ENCODE data around the gene ERICH6B. TPM values are rescaled to one million over a fixed set of nuclear protein-coding genes. Genes with fewer than 3 reads are reported as not detected.

ERICH6B gene
- total and polyA plus RNA-seq, 12 donors, result not detected

GRCh38 chr13:45542391-45542790 is 73.1 kb downstream of the ERICH6B start:
- TF ChIP-seq, protein P1, sequence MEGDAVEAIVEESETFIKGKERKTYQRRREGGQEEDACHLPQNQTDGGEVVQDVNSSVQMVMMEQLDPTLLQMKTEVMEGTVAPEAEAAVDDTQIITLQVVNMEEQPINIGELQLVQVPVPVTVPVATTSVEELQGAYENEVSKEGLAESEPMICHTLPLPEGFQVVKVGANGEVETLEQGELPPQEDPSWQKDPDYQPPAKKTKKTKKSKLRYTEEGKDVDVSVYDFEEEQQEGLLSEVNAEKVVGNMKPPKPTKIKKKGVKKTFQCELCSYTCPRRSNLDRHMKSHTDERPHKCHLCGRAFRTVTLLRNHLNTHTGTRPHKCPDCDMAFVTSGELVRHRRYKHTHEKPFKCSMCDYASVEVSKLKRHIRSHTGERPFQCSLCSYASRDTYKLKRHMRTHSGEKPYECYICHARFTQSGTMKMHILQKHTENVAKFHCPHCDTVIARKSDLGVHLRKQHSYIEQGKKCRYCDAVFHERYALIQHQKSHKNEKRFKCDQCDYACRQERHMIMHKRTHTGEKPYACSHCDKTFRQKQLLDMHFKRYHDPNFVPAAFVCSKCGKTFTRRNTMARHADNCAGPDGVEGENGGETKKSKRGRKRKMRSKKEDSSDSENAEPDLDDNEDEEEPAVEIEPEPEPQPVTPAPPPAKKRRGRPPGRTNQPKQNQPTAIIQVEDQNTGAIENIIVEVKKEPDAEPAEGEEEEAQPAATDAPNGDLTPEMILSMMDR (IDR thresholded peaks at IDR 0.05), result no peak
- no peak overlapping the region for H3K27ac ChIP-seq
- H3K36me3 ChIP-seq, result peaks cover 0 to 3% (median 0%) of the 10 kb centered on the region in 9 donors
- intact Hi-C loops (cut with DNase I), result no loop called here
- H3K4me3 ChIP-seq, result no peak overlapping the region
- ATAC-seq (no peak), DNase-seq (no peak)
- H3K27me3 ChIP-seq, result no peaks in the 10 kb centered on the region
- 84 to 85% methylated on average over 8 of the region's 8 CpGs for WGBS, 2 donors
- H3K4me1 ChIP-seq, result no peaks in the 10 kb centered on the region
- no peaks in the 10 kb centered on the region for H3K9me3 ChIP-seq

DNA sequence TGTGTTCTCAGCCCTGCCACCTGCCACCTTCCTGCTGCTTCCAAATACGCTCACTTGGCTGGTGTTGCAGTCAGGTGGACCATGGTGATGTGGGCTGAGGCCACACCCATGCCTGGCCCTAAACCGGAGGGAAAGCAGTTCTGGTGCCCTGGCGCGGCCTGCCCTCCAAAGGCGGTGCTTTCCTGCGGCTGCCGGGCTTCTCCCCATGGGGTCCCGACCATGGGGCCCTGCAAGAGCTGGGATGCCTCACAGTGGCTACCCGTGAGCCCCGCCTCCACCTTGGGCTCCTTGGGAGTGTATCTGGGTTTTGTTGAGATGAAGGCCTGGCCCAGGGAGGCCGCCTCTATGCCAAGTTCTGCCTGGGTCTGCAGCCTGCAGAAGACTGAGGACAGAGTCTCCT is 73.7 kb downstream of the ERICH6B start:
- intact Hi-C loops (cut with DNase I), result no loop called here
- no peak overlapping the region for H3K27ac ChIP-seq
- 91 to 93% methylated on average over 11 of the region's 11 CpGs for WGBS, 2 donors
- H3K27me3 ChIP-seq, result no peaks in the 10 kb centered on the region
- H3K4me1 ChIP-seq, result no peaks in the 10 kb centered on the region
- DNase-seq, result no peak
- TF ChIP-seq, protein P1 (IDR thresholded peaks at IDR 0.05), result no peak
- ATAC-seq, result no peak
- no peaks in the 10 kb centered on the region for H3K9me3 ChIP-seq
- H3K36me3 ChIP-seq, result peaks cover 0 to 9% (median 0%) of the 10 kb centered on the region in 9 donors
- no peak overlapping the region for H3K4me3 ChIP-seq

GRCh38 chr13:45540864-45541263 is 74.7 kb downstream of the ERICH6B start:
- TF ChIP-seq, protein P1 (IDR thresholded peaks at IDR 0.05), result no peak
- WGBS, 2 donors, result 92 to 93% methylated on average over 10 of the region's 10 CpGs
- no peaks in the 10 kb centered on the region for H3K9me3 ChIP-seq

DNA sequence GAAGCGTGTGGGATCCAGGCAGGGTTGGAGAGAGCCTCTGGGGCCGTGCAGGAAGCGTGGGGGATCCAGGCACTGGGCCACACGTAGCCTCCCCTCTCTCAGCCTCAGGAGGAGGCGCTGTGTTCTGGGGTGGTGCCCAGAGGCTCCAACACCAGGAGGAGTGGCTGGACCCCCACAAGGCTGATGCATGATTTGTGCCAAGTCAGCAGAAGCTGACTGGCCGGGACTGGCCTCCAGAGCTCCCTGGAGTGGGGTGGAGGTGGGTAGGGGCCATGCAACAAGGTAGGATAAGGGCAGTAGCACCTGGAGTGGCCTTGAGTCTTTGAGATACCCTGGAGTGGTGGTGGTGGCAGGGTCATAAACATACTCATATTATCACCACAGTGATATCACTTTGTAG is 75.3 kb downstream of the ERICH6B start:
- 63 to 74% methylated on average over 6 of the region's 6 CpGs for WGBS, 2 donors
- ATAC-seq (no peak), DNase-seq (no peak)
- Histone ChIP-seq H3K27me3 (no peaks in the 10 kb centered on the region), H3K9me3 (no peaks in the 10 kb centered on the region), H3K4me1 (no peaks in the 10 kb centered on the region), H3K36me3 (peaks cover 0 to 25% (median 16%) of the 10 kb centered on the region in 9 donors), H3K4me3 (no peak overlapping the region), H3K27ac (no peak overlapping the region)
- TF ChIP-seq, protein P1 (IDR thresholded peaks at IDR 0.05), result no peak
- intact Hi-C loops (cut with DNase I), result no loop called here

More at GRCh38 chr13:45540864-45541263, 74.7 kb downstream of the ERICH6B start:
- Histone ChIP-seq H3K36me3 (peaks cover 0 to 18% (median 9%) of the 10 kb centered on the region in 9 donors), H3K4me3 (no peak overlapping the region), H3K4me1 (no peaks in the 10 kb centered on the region), H3K27me3 (no peaks in the 10 kb centered on the region), H3K27ac (no peak overlapping the region)
- intact Hi-C loops (cut with DNase I), result no loop called here
- ATAC-seq, result no peak
- DNase-seq, result no peak

All from heart right ventricle (tissue), 16 donors.